MM.1S (cell line): ENCODE measurements around the gene HSDL2.
A peak's percentile ranks its signal among the peaks of the same experiment; 100 is the strongest.
"Not testable (repeated sequence)": the region's sequence is repeated elsewhere in the genome, so short reads cannot be mapped to it uniquely, and the experiment has no call there.

Experiments used
- DNase-seq: peaks from one replicate; pipeline ENCODE4 v3.0.0-alpha.2; 2015
- H2AFZ ChIP-seq: fragments of 300-600 bp; sonication (generic); 2 replicates; pipeline ENCODE4 v1.6.0; 2016; ENCODE audit warnings: antibody characterized with exemption, low read length
- H3F3A ChIP-seq: fragments of 300-600 bp; sonication (generic); 2 replicates; pipeline ENCODE4 v1.6.1; 2016; ENCODE audit warnings: mild to moderate bottlenecking, antibody characterized with exemption, low read length, moderate library complexity, mixed read lengths; ENCODE audit not compliant: insufficient read depth
- H3K27ac ChIP-seq: fragments of 300-600 bp; sonication (generic); 2 replicates; pipeline ENCODE4 v1.5.1; 2016; ENCODE audit warnings: mild to moderate bottlenecking, low read length
- H3K27me3 ChIP-seq: fragments of 300-600 bp; sonication (generic); replicated peaks from 2 replicates; pipeline ENCODE4 v1.6.0; 2016; ENCODE audit warnings: low read length; ENCODE audit not compliant: insufficient read depth
- H3K36me3 ChIP-seq: fragments of 300-600 bp; sonication (generic); replicated peaks from 2 replicates; pipeline ENCODE4 v1.6.1; 2016; ENCODE audit warnings: mild to moderate bottlenecking, low read length, mixed read lengths; ENCODE audit not compliant: insufficient read depth
- H3K4me1 ChIP-seq: fragments of 300-600 bp; sonication (generic); 2 replicates; pipeline ENCODE4 v1.6.1; 2016; ENCODE audit warnings: low read length, mixed read lengths
- H3K4me2 ChIP-seq: fragments of 300-600 bp; sonication (generic); 2 replicates; pipeline ENCODE4 v1.6.0; 2016; ENCODE audit warnings: low read depth, low read length
- H3K4me3 ChIP-seq: fragments of 300-600 bp; sonication (generic); 2 replicates; pipeline ENCODE4 v1.5.1; 2016; ENCODE audit warnings: low read length, mixed read lengths
- H3K79me2 ChIP-seq: fragments of 300-600 bp; sonication (generic); 2 replicates; pipeline ENCODE4 v1.6.1; 2016; ENCODE audit warnings: mixed run types, low read length, mixed read lengths
- H3K9ac ChIP-seq: fragments of 300-600 bp; sonication (generic); 2 replicates; pipeline ENCODE4 v1.6.1; 2016; ENCODE audit warnings: low read length, mixed read lengths
- H3K9me2 ChIP-seq: fragments of 300-600 bp; sonication (generic); replicated peaks from 2 replicates; pipeline ENCODE4 v1.6.1; 2016; ENCODE audit warnings: mild to moderate bottlenecking, low read length, mixed read lengths; ENCODE audit not compliant: insufficient read depth
- H3K9me3 ChIP-seq: fragments of 300-600 bp; sonication (generic); replicated peaks from 2 replicates; pipeline ENCODE4 v1.6.1; 2016; ENCODE audit warnings: mild to moderate bottlenecking, low read length, mixed read lengths; ENCODE audit not compliant: insufficient read depth
- H4K20me1 ChIP-seq: fragments of 300-600 bp; sonication (generic); 2 replicates; pipeline ENCODE4 v1.6.1; 2016; ENCODE audit warnings: mild to moderate bottlenecking, low read length, moderate library complexity, mixed read lengths; ENCODE audit not compliant: insufficient read depth
- CTCF ChIP-seq: fragments of 300-600 bp; sonication (generic); IDR thresholded peaks from 2 replicates; pipeline ENCODE4 v1.5.1; 2016; ENCODE audit warnings: antibody characterized with exemption, low read length, mixed read lengths
- EZH2 ChIP-seq: fragments of 300-600 bp; sonication (generic); optimal IDR thresholded peaks from 2 replicates; pipeline ENCODE3; 2017; ENCODE audit warnings: low read depth, mild to moderate bottlenecking, antibody characterized with exemption, low read length, mixed read lengths
- EZH2phosphoT487 ChIP-seq: fragments of 300-600 bp; sonication (generic); IDR thresholded peaks from 2 replicates; pipeline ENCODE4 v1.6.1; 2018; ENCODE audit warnings: antibody characterized with exemption, low read length

The HSDL2 gene

GRCh38 chr9:112361601-112362000 is 18.3 kb upstream of the HSDL2 start:
- no peak overlapping the region for H3K4me2 ChIP-seq
- no peaks in the 10 kb centered on the region for H3K4me1 ChIP-seq
- no peaks in the 10 kb centered on the region for H3K79me2 ChIP-seq
- no peaks in the 10 kb centered on the region for H3K9me2 ChIP-seq
- H3K27me3 ChIP-seq, result no peaks in the 10 kb centered on the region
- no peaks in the 10 kb centered on the region for H3K9me3 ChIP-seq
- no peak overlapping the region for H3K4me3 ChIP-seq
- TF ChIP-seq CTCF, result peak; percentile 51
- no peak for TF ChIP-seq EZH2phosphoT487
- DNase-seq, result peak; percentile 67
- H3K36me3 ChIP-seq, result no peaks in the 10 kb centered on the region
- no peaks in the 10 kb centered on the region for H4K20me1 ChIP-seq
- H3K9ac ChIP-seq, result no peak overlapping the region
- no peak overlapping the region for H2AFZ ChIP-seq
- H3K27ac ChIP-seq, result no peak overlapping the region
- H3F3A ChIP-seq, result no peaks in the 10 kb centered on the region

- Histone ChIP-seq H3K36me3 (no peaks in the 10 kb centered on the region), H3K4me2 (no peak overlapping the region), H3K9me2 (no peaks in the 10 kb centered on the region), H3K9ac (no peak overlapping the region), H2AFZ (no peak overlapping the region), H4K20me1 (no peaks in the 10 kb centered on the region), H3F3A (no peaks in the 10 kb centered on the region), H3K4me3 (no peak overlapping the region), H3K9me3 (no peaks in the 10 kb centered on the region), H3K79me2 (no peaks in the 10 kb centered on the region), H3K27ac (no peak overlapping the region), H3K4me1 (no peaks in the 10 kb centered on the region), H3K27me3 (no peaks in the 10 kb centered on the region)
- no peak for DNase-seq
- no peak for TF ChIP-seq EZH2
- TF ChIP-seq EZH2phosphoT487, result no peak
- TF ChIP-seq CTCF, result no peak
These were observed 15.1 kb upstream of the HSDL2 start for GRCh38 chr9:112364761-112365160.

- not testable (repeated sequence) for H3K9me3 ChIP-seq, H3F3A ChIP-seq, H3K9ac ChIP-seq, H4K20me1 ChIP-seq, H3K36me3 ChIP-seq, H3K4me3 ChIP-seq, DNase-seq, H3K27ac ChIP-seq, H3K4me2 ChIP-seq, H3K4me1 ChIP-seq, H3K27me3 ChIP-seq, H2AFZ ChIP-seq, H3K79me2 ChIP-seq, H3K9me2 ChIP-seq
These were observed 14.7 kb upstream of the HSDL2 start for GRCh38 chr9:112365257-112365656.

GRCh38 chr9:112366591-112366990 is 13.3 kb upstream of the HSDL2 start:
- H3K4me1 ChIP-seq, result no peaks in the 10 kb centered on the region
- H3K36me3 ChIP-seq, result no peaks in the 10 kb centered on the region
- H2AFZ ChIP-seq, result no peak overlapping the region
- no peak overlapping the region for H3K27ac ChIP-seq
- no peak for TF ChIP-seq EZH2
- peak; percentile 5; the same call in 1 of the 2 replicates for TF ChIP-seq CTCF
- no peak for TF ChIP-seq EZH2phosphoT487
- H3K4me3 ChIP-seq, result no peak overlapping the region
- no peak overlapping the region for H3K4me2 ChIP-seq
- H3F3A ChIP-seq, result no peaks in the 10 kb centered on the region
- H3K79me2 ChIP-seq, result no peaks in the 10 kb centered on the region
- no peak overlapping the region for H3K9ac ChIP-seq
- H3K9me2 ChIP-seq, result no peaks in the 10 kb centered on the region
- DNase-seq, result no peak
- H3K9me3 ChIP-seq, result no peaks in the 10 kb centered on the region
- no peaks in the 10 kb centered on the region for H4K20me1 ChIP-seq
- H3K27me3 ChIP-seq, result no peaks in the 10 kb centered on the region
